Endothelial cell of umbilical vein (primary cell): ENCODE data around the gene ZC2HC1B. TPM values are rescaled to one million over a fixed set of nuclear protein-coding genes. Genes with fewer than 3 reads are reported as not detected.

Experiments used
- BruUV-seq: library from RNA; stranded (reverse); fragments of 400-500 nt; replicated peaks from 2 replicates; lab custom pipeline; 2021; lab: Mats Ljungman, UMichigan
- CTCF ChIA-PET: fragments of 300-600, 350-600 bp; sonication (Branson Sonifier 250); formaldehyde crosslinking; loops from one replicate; lab custom pipeline; 2021; ENCODE audit warnings: antibody characterized with exemption, inconsistent platforms; lab: Charles Lee
- POLR2A ChIA-PET: fragments of 300-600, 350-600 bp; sonication (Branson Sonifier 250); formaldehyde crosslinking; loops from one replicate; lab custom pipeline; 2021; ENCODE audit warnings: antibody characterized with exemption, inconsistent platforms; lab: Charles Lee
- DNase-seq: peaks from one replicate; pipeline ENCODE4 v3.0.0-alpha.2; 2011; ENCODE audit warnings: low read depth, low spot score
- FAIRE-seq: peaks from 2 replicates; lab custom pipeline; 2011; peaks lifted over from hg19 to GRCh38; lab: Jason Lieb, UNC
- H2AFZ ChIP-seq: 2 replicates; pipeline ENCODE4 v1.6.0; 2012; ENCODE audit warnings: low read depth, low read length, control low read depth, inconsistent platforms
- H3K27ac ChIP-seq: 2 replicates; pipeline ENCODE4 v1.5.1; 2011; ENCODE audit warnings: low read depth, mild to moderate bottlenecking, control low read depth, low read length, moderate library complexity; ENCODE audit not compliant: insufficient read depth
- H3K27me3 ChIP-seq, 2 experiments: 2 replicates each; pipeline versions ENCODE4 v1.6.0 to v1.6.1; 2011; ENCODE audit warnings: low read length in 2 of 2, mixed read lengths in 1 of 2; ENCODE audit not compliant: control insufficient read depth in 2 of 2, insufficient read depth in 2 of 2
- H3K36me3 ChIP-seq, 2 experiments: 2 replicates in 1 of 2; 3 replicates in 1 of 2; pipeline ENCODE4 v1.5.1; 2011; ENCODE audit warnings: low read length in 2 of 2, mild to moderate bottlenecking in 1 of 2, moderate library complexity in 1 of 2; ENCODE audit not compliant: control insufficient read depth in 2 of 2, insufficient read depth in 2 of 2; ENCODE audit errors: extremely low read depth in 1 of 2
- H3K4me1 ChIP-seq: 3 replicates; pipeline ENCODE4 v1.5.1; 2011; ENCODE audit warnings: mild to moderate bottlenecking, low read length; ENCODE audit not compliant: control insufficient read depth, insufficient read depth; ENCODE audit errors: extremely low read depth
- H3K4me2 ChIP-seq: 2 replicates; pipeline ENCODE4 v1.6.1; 2011; ENCODE audit warnings: low read length, control low read depth, mixed read lengths; ENCODE audit not compliant: insufficient read depth
- H3K4me3 ChIP-seq, 3 experiments: fragments of 200-600 bp in 1 of 3; sonication (generic), shearing (Covaris generic) in 1 of 3; replicated peaks in 1 of 3; 2 replicates each; pipeline ENCODE4 v1.5.1; 2011 to 2016; ENCODE audit warnings: control low read depth in 3 of 3, low read length in 3 of 3, mild to moderate bottlenecking in 2 of 3, inconsistent platforms in 1 of 3, low read depth in 1 of 3, moderate library complexity in 1 of 3; ENCODE audit not compliant: insufficient read depth in 1 of 3
- H3K79me2 ChIP-seq: 2 replicates; pipeline ENCODE4 v1.6.0; 2012; ENCODE audit warnings: low read length, inconsistent platforms; ENCODE audit not compliant: control insufficient read depth, insufficient read depth
- H3K9ac ChIP-seq: replicated peaks from 2 replicates; pipeline ENCODE3; 2011; ENCODE audit warnings: low read length, control low read depth; ENCODE audit not compliant: insufficient read depth; ENCODE audit errors: extremely low read depth
- H3K9me1 ChIP-seq: replicated peaks from 3 replicates; pipeline ENCODE4 v1.6.0; 2011; ENCODE audit warnings: mild to moderate bottlenecking, low read length; ENCODE audit not compliant: control insufficient read depth, insufficient read depth; ENCODE audit errors: extremely low read depth
- H3K9me3 ChIP-seq: replicated peaks from 2 replicates; pipeline ENCODE4 v1.5.1; 2012; ENCODE audit warnings: low read length, inconsistent platforms; ENCODE audit not compliant: control insufficient read depth, insufficient read depth
- H4K20me1 ChIP-seq: replicated peaks from 2 replicates; pipeline ENCODE3; 2011; ENCODE audit warnings: mild to moderate bottlenecking, low read length; ENCODE audit not compliant: control insufficient read depth, insufficient read depth; ENCODE audit errors: extremely low read depth
- EZH2 ChIP-seq: IDR thresholded peaks from 2 replicates; pipeline ENCODE4 v1.6.1; 2012; ENCODE audit warnings: borderline replicate concordance, low read depth, mild to moderate bottlenecking, moderate library complexity, low read length, inconsistent platforms; ENCODE audit not compliant: severe bottlenecking
- FOS ChIP-seq: IDR thresholded peaks from 2 replicates; pipeline ENCODE4 v1.6.1; 2011; ENCODE audit warnings: mild to moderate bottlenecking, low read length, moderate library complexity, borderline replicate concordance; ENCODE audit not compliant: insufficient read depth
- GATA2 ChIP-seq: IDR thresholded peaks from 2 replicates; pipeline ENCODE4 v1.7.0; 2011; ENCODE audit warnings: low read depth, mild to moderate bottlenecking, moderate library complexity, mixed read lengths, low read length; ENCODE audit not compliant: insufficient read length, insufficient read depth
- JUN ChIP-seq: IDR thresholded peaks from 2 replicates; pipeline ENCODE4 v1.6.1; 2011; ENCODE audit warnings: borderline replicate concordance, low read depth; ENCODE audit not compliant: insufficient read length, insufficient read depth
- MYC ChIP-seq: IDR thresholded peaks from one replicate; pipeline ENCODE4 v1.6.1; 2011; ENCODE audit warnings: mild to moderate bottlenecking, low read depth, low read length
- POLR2A ChIP-seq: IDR thresholded peaks from 2 replicates; pipeline ENCODE4 v1.6.1; 2012; ENCODE audit warnings: low read depth, mild to moderate bottlenecking, control low read depth, low read length
- POLR2AphosphoS5 ChIP-seq: IDR thresholded peaks from 2 replicates; pipeline ENCODE4 v1.6.1; 2012; ENCODE audit warnings: low read depth, mild to moderate bottlenecking, control low read depth, low read length, moderate library complexity; ENCODE audit not compliant: insufficient read depth
- dilution Hi-C: fragments of 300-500 bp; cut with MboI; formaldehyde crosslinking; loops from one replicate; pipeline ENCODE4 v1.15.0; 2019; ENCODE audit warnings: low sequenced_read_pairs; ENCODE audit not compliant: extremely low pct_ligation_motif_present
- intact Hi-C: fragments of 100-400 bp; cut with micrococcal nuclease; formaldehyde crosslinking; loops from one replicate; pipeline ENCODE4 v1.10.0; 2022
- polyA plus RNA-seq, 4 experiments: library from polyadenylated mRNA; depleted of rRNA in 3 of 4; stranded (reverse) in 3 of 4; unstranded in 1 of 4; fragments of >200 nt; gene quantifications; 2 replicates each; pipeline versions ENCODE4 v1.2.1 to v1.2.3, GENCODE V29; 2011 to 2012; ENCODE audit warnings: missing spikeins in 1 of 4
- total RNA-seq: library from RNA; stranded (reverse); gene quantifications from 2 replicates; pipeline ENCODE4 v1.2.3, GENCODE V29; 2021
- TF ChIP-seq, protein P1 (sequence below): IDR thresholded peaks from 2 replicates; pipeline ENCODE4 v1.6.1; 2011; ENCODE audit not compliant: insufficient read depth, insufficient read length
- TF ChIP-seq, protein P2 (sequence below), 2 donors: IDR thresholded peaks; 1 replicate in 1 of 2; 2 replicates in 1 of 2; pipeline ENCODE4 v1.5.1; 2011; ENCODE audit warnings: low read length in 2 of 2, mild to moderate bottlenecking in 2 of 2, moderate library complexity in 2 of 2, control low read depth in 1 of 2, inconsistent platforms in 1 of 2, low read depth in 1 of 2; ENCODE audit not compliant: insufficient read depth in 1 of 2; ENCODE audit errors: extremely low read depth in 1 of 2

The ZC2HC1B gene
- total and polyA plus RNA-seq, 2 donors (not counting 3 experiments of a cell fraction or from before 2014, with no cell fraction given): not detected

GRCh38 chr6:143884216-143884900 is 20.1 kb downstream of the ZC2HC1B start:
- no peak overlapping the region for H3K9ac ChIP-seq
- H3K79me2 ChIP-seq: no peaks in the 10 kb centered on the region
- no TSS peak for BruUV-seq
- H3K27ac ChIP-seq: no peak overlapping the region
- peaks cover 0 to 2% of the 10 kb centered on the region in 2 experiments for H3K27me3 ChIP-seq
- no peak for TF ChIP-seq POLR2A
- TF ChIP-seq, protein P1, sequence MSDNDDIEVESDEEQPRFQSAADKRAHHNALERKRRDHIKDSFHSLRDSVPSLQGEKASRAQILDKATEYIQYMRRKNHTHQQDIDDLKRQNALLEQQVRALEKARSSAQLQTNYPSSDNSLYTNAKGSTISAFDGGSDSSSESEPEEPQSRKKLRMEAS: no peak
- TF ChIP-seq JUN: no peak
- no peak for TF ChIP-seq FOS
- TF ChIP-seq EZH2: no peak
- TF ChIP-seq, protein P2, sequence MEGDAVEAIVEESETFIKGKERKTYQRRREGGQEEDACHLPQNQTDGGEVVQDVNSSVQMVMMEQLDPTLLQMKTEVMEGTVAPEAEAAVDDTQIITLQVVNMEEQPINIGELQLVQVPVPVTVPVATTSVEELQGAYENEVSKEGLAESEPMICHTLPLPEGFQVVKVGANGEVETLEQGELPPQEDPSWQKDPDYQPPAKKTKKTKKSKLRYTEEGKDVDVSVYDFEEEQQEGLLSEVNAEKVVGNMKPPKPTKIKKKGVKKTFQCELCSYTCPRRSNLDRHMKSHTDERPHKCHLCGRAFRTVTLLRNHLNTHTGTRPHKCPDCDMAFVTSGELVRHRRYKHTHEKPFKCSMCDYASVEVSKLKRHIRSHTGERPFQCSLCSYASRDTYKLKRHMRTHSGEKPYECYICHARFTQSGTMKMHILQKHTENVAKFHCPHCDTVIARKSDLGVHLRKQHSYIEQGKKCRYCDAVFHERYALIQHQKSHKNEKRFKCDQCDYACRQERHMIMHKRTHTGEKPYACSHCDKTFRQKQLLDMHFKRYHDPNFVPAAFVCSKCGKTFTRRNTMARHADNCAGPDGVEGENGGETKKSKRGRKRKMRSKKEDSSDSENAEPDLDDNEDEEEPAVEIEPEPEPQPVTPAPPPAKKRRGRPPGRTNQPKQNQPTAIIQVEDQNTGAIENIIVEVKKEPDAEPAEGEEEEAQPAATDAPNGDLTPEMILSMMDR (IDR thresholded peaks at IDR 0.05; ENCODE audit: extremely low read depth in 1 of 2, insufficient read depth in 1 of 2, low read depth in 1 of 2, low read length in 2 of 2): no peak
- no peak for TF ChIP-seq GATA2
- no peak for TF ChIP-seq MYC
- no peak for TF ChIP-seq POLR2AphosphoS5
- H3K9me1 ChIP-seq: no peaks in the 10 kb centered on the region
- intact Hi-C loops: no loop called here
- CTCF ChIA-PET: interaction anchor here (1.0 to 1.5 kb wide), 2 partner anchors 12 to 56 kb away, joined by 3 to 4 read pairs; no protein-coding TSS in a partner anchor
- no peaks in the 10 kb centered on the region for H4K20me1 ChIP-seq
- H3K4me3 ChIP-seq: no peak overlapping the region
- H3K4me1 ChIP-seq: no peaks in the 10 kb centered on the region
- DNase-seq (no peak), FAIRE-seq (no peak)
- H3K36me3 ChIP-seq: no peaks in the 10 kb centered on the region
- no peak overlapping the region for H3K4me2 ChIP-seq
- no peak overlapping the region for H2AFZ ChIP-seq
- no peaks in the 10 kb centered on the region for H3K9me3 ChIP-seq
- dilution Hi-C loops: no loop called here
- POLR2A ChIA-PET: no interaction called here
